ENCODE data around the gene TRIAP1.
"Not testable (repeated sequence)": the region's sequence is repeated elsewhere in the genome, so short reads cannot be mapped to it uniquely, and the experiment has no call there.

The TRIAP1 gene

DNA sequence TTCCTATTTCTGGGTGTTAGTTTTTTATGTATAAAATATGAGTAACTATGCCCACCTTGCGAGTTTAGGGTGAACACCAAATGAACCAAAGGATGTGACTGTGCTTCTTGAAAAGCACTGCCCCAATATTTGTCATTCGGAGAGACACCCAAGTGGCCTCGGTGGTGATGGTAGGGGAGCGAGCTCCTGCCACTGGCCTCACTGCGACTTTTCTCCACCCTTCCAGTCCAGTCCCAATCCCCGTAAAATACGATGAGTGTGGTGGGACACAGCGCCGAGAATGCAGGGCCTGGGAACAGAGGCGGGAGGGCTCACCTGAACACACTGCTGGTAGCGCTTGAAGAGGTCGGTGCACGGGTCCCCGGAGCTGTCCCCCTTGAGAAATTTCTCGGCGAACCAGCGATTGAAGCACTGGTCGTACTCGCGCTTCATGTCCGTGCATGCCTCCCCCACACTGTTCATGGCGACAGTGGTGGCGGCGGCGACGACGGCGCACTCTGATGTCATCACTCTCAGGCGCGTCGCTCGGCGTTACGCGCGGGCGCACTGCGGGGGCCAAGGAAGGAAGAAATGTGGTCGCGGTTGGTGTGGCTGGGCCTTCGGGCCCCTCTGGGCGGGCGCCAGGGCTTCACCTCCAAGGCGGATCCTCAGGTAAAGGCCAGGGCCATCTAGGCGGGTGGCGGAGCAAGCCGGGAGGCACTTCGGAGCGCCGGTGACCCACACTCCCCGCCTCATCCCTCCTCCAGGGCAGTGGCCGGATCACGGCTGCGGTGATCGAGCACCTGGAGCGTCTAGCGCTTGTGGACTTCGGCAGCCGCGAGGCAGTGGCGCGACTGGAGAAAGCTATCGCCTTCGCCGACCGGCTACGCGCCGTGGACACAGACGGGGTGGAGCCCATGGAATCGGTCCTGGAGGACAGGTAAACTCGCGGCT is at the start of gene TRIAP1, which contains the start of gene GATC:
TSS of gene TRIAP1 (minus strand) at position 474 of the 933 bp plus-strand sequence. CDS start at position 462, 12 bp downstream.
TSS of gene GATC (plus strand) at position 534 of the 933 bp plus-strand sequence. CDS start at position 571, 37 bp downstream.
- DNase-seq (ENCODE audit: low read depth), result peak; percentile 83

DNA sequence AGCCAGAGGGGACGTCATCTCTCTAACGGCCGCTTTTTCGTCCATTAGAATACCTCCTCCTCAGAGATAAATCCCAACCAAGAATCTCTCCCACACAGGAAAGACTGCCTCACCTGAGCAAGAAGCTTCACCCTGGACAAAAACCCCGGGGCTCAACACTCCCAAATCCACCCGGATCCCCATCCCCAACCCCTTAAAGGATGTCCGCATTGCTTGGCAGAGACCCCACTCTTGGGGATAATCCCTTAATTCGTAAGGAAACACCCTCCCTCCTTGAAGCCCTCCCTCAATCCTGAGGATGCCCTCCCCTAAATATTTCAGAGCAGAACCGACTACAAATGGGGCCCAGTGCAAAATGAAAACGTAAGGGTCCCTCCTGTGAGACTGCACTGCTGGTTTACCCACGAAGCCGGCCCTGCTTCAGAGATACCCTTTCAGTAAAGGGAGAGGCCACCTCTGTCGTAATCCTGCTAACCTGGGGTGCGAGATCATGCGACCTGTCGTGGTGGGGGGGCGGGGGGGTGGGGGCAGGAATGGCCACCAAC is 49.1 kb upstream of the TRIAP1 start:
- DNase-seq (ENCODE audit: low read depth), result no peak

DNA sequence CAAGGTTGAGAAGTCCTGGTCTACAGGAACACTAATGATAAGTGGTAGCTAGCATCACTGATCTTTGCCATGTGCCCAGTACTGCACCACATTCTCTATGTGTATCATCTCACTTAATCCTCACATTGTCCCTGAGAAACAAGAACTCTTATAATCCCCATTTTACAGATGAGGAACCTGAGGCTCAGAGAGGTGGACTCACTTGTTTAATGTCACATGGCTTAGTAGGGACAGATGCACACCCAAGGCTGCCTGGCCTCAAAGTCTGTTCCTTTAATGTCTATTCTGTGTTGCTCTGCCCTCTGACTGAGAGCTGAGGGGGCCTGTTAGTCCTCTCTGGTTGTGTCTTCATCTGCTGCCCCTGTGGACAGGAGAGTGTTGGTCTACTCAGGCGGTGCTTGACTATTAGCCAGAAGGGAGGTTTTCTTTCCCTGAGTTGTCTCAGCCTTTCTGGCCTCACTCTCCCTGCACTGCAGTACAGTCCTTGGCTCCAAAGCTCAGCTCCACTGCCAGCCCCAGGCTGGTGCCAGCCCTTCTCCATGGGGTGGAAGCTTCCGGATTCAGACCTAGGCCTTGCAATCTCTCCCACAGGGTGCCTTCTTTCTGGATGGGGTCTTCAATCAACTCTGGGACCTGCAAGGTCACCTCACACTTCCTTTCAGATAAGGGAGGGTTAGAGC is 44.8 kb upstream of the TRIAP1 start:
- DNase-seq (ENCODE audit: low read depth), result no peak

DNA sequence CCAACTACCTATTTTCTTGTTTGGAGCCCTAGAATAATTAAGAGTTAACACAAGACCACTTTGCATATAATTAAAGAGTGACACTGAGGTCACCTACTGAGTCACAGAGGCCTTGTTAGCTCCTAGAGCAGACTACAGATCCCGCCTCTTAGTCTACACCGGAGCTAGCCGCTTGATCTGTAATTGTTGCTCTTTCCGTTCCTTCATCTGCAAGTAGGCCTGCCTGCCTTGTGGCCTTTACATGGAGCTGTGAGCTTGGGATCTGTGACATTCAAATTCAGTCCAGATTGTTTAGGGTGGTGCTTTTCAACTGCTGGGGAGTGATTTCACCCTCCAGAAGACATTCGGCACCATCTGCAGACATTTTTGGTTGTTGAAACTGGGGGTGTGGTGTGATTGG is 44.1 kb upstream of the TRIAP1 start:
- no peak for DNase-seq (ENCODE audit: low read depth)

DNA sequence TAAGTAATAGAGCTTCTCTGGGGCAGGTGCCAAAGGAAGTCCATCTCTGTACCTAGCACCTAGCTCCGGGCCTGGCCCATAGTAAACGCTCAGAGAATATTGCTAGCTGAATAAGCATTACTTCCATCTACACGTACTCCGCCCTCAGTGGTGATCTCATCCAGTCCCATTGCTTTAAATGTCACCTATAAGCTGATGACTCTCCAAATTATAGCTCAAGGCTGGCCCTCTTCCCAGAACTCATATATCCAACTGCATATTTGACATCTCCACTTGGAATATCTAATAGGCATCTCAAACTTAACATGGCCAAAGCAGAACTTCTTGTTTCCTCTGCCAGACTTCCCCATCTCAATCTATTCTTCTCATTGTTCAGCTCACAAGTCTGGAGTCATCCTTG is 42.8 kb upstream of the TRIAP1 start:
- no peak for DNase-seq (ENCODE audit: low read depth)

DNA sequence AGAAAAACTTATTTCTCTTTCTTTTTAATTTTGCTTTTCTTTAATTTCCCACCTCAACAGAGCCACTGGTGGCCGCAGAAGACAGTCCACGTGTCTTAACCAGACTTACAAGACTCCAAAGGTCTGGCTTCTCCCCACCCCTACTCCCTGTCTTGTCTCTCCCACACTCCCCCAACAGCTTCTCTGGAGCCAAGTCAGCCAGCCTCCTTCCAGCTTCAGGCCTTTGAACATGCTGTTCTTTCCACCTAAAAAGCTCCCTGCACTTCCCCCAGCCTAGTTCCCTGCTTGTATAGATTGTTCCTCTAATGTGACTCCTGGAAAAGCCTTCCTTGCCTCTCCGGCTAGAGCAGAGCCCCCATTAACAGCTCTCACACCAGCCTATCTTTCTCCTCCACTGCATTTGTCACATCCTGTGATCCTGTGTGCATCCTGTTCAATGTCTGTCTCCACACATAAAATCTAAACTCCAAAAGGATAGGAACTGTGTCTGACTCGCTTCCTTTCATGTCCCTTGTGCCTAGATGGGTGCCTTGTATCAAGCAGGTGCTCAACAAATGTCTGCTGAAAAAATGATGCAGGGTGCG is 42.0 kb upstream of the TRIAP1 start:
- DNase-seq (ENCODE audit: low read depth), result no peak

DNA sequence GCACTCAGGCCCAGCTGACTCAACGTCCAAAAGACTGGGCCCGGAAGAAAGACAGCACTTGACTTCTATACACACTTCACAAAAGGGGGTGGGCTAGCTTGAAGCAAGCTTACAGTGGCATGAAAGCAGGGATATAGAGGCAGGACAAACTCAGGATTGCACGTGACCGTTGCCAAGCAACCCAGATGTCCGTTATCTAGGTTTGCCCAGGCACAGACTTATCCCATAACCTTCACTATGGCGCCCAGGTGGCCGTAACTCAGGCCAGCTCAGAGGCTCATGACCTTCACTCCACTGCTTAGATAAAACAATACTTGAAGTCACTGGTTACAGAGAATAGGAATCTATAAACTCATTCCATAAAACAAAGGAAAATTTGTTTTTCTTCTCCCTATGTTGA is 41.4 kb upstream of the TRIAP1 start:
- not testable (repeated sequence) for DNase-seq (ENCODE audit: low read depth)

DNA sequence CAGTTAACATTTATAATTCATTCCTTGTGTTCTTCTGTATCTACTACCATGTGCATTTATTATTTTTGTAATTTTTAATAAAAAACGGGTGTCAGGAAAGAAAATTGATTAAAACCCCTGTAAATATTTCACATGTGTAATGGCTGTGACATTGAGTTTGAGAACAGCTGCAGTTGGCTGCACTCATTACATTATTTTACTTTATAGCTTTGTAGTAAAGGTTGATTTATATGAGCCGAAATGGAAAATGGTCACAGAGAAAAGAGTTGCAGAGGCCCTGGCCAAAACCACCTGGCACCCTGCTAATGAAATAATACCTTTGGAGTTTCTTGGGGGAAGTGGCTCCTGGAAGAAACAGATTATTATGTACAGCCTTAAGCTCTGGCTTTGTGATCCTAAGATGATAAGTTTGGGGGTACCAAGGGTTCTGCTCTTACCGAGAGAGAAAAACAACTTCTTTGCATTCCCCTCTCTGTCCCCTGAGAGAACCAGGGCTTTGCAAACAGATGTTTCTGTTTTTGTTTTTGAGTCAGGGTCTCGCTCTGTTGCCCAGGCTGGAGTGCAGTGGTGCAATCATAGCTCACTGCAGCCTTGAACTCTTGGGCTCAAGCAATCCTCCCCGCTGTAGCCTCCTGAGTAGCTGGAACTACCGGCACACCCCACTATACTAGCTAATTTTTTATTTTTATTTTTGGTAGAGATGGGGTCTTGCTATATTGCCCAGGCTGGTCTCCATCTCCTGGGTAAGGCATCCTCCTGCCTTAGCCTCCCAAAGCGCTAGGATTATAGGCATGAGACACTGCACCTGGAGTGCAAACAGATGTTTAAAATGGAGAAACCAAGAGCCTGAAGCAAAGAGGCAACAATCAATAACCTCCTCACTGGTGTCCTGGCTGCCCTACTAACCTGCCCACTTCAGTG is 40.0 kb upstream of the TRIAP1 start:
- no peak for DNase-seq (ENCODE audit: low read depth)

DNA sequence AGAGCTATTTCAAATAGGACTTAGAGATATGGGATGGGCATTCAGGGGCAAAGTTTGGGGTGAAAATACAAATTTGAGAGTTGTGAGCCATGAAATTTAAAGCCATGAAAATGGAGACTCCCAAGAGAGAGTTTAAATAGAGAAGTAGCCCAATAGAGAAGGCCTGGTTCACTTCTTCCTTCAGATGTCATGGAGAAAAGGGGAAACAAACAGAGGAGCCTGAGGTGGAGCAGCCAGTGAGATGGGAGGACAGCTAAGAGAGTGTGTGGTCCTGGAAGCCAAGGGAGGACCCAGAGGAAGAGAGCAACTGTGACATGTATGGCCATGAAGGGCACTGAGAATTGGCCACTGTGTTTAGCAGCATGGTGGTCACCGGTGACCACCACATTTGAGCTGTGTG is 37.4 kb upstream of the TRIAP1 start:
- no peak for DNase-seq (ENCODE audit: low read depth)

DNA sequence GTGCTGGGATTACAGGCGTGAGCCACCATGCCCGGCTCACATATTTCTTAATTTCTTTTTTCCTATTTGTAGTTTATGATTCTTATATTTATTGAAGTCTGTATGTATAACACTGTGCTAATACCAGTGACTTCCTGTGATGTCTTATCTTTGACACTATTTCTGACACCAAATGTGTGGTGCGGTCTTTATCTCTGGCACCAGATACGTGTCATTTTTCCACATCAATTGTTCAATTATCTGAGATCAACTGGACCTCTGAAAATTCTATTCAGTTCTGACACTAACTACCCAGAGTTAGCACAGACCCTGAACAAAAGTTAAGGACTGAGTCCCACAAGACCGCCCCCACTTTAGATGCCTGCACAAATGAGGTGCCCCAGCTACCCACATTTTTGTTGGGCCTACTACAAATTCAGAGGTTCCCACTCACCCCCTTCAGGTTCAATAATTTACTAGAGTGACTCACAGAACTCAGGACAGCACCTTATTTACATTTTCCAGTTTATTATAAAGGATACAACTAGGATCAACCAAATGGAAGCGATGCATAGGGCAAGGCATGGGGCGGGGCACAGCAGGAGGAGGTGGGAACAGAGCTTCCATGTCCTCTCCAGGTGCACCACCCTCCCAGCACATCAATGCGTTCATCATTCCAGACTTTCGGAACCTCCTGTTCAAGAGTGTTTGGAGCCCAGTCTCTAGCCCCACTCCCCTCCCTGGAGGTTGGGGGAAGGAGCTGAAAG is 35.0 kb upstream of the TRIAP1 start:
- no peak for DNase-seq (ENCODE audit: low read depth)

DNA sequence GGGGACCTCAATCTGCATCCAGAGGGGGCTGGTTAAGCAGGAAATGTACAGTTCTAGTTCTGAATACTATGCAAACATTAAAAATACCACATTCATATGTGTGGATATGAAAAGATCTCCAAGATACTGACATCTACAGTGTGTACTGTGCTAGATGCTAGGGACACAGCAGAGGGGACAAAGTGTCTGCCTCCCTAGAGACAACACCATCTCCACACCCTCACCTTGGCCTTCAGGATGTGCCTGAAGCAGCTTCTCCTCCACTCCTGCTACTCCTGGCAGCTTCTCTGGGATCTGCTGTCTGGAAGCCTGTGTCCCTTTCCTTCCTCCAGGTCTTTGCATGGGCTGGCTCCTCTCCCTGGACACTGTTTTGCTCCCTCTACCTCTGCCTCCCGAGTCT is 34.0 kb upstream of the TRIAP1 start:
- no peak for DNase-seq (ENCODE audit: low read depth)

DNA sequence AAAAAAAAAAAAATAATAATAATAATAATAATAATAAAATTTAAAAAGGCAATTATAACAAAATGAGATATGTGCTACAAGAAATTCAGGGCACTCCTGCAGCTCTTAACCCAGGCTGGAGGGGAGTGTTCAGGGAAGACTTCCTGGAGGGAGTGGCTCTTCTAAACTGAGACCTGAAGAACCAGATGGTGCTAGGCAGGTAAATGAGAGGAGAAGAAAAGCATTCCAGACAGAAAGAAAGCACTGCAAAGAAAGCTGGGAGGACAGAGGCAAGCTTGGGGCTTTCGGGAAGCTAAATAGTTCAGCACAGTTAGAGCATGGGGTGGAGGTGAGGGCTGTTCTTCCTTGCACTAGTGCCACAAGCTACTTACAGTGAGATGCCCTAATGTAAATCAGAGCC is 33.3 kb upstream of the TRIAP1 start:
- no peak for DNase-seq (ENCODE audit: low read depth)

DNA sequence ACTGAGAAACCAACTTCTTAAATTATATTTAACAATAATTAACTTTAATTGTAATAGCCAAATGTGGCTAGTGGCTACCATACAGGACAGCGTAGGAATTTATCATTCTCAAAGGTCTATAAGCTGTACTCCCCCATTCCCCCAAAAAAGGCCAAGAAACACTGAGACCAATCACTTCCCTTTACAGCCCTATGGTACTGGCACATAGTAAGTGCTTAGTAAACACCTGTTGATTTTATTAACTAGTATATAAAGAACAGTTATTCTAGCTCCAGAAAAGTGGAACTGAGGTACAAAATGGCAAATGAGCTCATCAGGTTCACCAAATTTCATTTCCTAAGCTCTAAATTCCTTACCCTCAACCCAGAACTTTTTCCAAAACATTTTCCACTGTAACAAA is 29.5 kb upstream of the TRIAP1 start:
- no peak for DNase-seq (ENCODE audit: low read depth)

DNA sequence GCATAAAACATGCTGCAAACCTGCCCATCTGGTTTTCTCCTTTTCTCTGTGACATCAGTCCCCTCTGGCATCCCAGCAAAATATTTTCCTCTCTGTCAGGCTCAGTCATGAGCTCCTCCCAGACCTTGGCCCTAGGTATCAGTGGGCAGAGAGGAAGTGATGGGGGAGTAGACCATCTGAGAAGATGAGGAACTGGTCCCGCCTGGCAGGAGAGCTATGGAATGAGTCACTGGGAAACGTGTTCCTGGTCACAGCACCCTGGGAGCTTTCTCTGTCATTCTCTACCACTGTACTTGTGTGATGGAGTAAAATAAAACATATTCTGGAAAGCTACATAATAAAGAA is 28.4 kb upstream of the TRIAP1 start:
- no peak for DNase-seq (ENCODE audit: low read depth)

DNA sequence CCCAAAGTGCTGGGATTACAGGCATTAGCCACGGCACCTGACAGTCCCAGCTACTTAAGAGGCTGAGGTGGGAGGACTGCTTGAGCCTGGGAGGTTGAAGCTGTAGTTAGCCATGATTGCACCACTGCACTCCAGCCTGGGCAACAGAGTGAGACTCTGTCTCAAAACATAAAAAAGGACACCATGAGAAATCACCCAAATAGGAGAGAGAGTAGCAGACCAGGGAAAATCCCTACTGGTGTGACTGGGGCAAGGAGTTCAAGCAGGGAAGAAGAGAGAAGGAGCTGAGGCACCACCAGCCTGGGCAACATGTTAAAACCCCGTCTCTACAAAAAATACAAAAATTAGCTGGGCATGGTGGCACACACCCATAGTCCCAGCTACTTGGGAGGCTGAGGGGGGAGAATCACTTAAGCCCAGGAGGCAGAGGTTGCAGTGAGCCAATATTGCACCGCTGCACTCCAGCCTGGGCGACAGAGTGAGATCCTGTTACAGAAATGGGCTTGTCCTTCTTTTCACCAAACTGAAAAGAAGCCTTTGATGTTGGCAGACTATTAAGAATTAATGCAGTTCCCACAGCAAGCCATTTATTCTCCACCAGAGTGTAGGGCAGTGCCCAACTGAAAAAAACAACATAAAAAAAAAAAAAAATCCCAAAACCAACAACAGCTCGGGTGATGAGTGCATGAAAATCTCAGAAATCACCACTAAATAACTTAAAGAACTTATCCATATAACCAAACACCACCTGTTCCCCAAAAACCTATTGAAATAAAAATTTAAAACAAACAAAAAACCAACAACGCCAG is 27.8 kb upstream of the TRIAP1 start:
- DNase-seq (ENCODE audit: low read depth), result no peak

DNA sequence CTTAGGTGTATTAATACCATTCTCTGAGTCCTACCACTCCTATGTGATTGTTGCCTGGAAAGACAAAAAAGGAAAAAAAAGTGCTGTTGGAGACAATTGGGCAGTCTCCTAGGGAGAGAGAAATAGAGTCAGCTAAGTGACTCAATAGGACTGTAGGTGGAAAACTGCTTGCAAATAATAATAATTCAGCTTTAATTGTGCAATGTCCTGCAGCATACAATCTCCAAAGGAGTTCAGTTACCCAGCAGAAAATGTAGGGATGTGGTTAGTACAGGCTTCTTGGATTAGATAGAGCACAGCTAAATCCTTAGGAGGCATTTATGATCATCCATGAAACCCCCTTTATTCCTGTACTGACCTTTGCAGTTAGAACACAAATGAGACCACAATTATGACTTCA is 26.3 kb upstream of the TRIAP1 start:
- no peak for DNase-seq (ENCODE audit: low read depth)

DNA sequence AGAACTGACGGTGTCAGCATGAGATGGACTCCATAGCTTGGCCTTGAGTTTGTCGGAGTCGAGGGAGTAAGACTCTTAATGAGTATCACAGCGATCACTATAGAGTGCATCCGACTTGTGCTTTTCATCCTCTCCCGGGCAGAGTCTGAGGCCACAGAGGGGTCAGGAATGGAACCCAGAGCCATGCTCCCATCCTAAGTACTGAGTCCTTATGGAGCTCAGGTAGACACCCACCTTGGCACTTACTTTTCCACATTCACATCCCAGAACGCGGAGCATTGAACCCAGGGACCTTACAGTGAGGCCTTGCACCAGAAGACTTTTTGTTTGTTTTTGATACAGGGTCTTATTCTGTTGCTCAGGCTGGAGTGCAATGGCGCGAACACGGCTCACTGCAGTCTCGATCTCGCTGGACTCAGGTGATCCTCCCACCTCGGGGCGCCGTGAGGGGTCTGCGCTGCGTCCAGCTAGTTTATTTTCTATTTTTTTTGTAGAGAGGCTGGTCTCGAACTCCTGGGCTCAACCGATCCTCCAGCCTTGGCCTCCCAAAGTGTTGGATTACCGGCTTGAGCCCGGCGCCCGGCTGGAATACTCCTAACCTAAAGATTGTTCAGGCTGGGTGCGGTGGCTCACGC is 24.1 kb upstream of the TRIAP1 start:
- DNase-seq (ENCODE audit: low read depth), result no peak

DNA sequence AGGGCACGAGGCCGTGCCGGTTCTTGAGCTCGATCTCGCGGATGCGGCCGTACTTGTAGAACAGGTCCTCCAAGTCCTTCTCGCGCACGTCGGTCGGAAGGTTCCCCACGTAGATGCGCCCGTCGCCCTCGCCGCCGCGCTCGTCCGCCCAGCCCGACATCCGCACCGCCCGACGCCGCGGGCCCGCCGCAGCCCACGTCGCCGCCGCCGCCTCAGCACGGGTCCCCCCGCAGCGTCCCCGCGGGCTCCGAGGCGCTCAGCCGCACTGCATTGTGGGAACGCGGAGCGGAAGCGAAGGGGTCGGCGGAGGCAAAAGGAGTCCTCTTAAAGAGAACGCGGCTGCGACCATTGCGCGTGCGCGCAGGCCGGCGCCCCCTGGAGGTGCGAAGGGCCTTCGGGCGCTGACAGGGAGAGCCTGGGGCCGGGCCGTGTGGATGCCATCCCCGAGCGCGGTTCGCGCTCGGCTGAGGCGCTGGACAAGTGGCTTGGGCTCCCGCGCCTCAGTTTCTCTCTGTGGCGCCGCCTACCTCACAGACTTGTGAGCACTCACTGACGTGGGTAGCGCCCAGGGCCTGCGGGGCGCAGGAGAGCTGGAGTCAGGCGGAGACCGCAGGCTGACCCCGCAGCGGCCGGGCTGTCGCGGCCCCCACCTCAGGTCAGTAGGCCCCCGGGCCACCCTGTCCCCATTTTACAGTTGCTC is 23.4 kb upstream of the TRIAP1 start, which contains the start of gene SRSF9:
TSS of gene SRSF9 (minus strand) at position 299 of the 700 bp plus-strand sequence. CDS start at position 160, 139 bp downstream.
- DNase-seq (ENCODE audit: low read depth), result peak; percentile 95

Measured in CMK (cell line).